K562 (cell line): ENCODE results near the gene MAP4. TPM values are rescaled to one million over a fixed set of nuclear protein-coding genes. Genes with fewer than 3 reads are reported as not detected.

Experiments
- ARNT ChIP-seq, 2 experiments: fragments of 450-650 bp; IDR thresholded peaks; 2 replicates each; pipeline ENCODE4 v1.6.1; 2016; ENCODE audit warnings: mild to moderate bottlenecking in 1 of 2
- ATF3 ChIP-seq, 2 experiments: fragments of 450-650 bp in 1 of 2; sonication (generic) in 1 of 2; formaldehyde crosslinking in 1 of 2; IDR thresholded peaks in 1 of 2; conservative IDR thresholded peaks in 1 of 2; 2 replicates each; pipeline versions ENCODE4 v1.6.1 to v1.8.1; 2016 to 2023; ENCODE audit warnings: mild to moderate bottlenecking in 2 of 2, moderate library complexity in 2 of 2, inconsistent platforms in 1 of 2, missing genetic modification reagents in 1 of 2
- ATF7 ChIP-seq: fragments of 450-650 bp; IDR thresholded peaks from 2 replicates; pipeline ENCODE4 v1.7.1; 2014; ENCODE audit warnings: mild to moderate bottlenecking, moderate library complexity
- CBX5 ChIP-seq: IDR thresholded peaks from 2 replicates; pipeline ENCODE4 v1.6.1; 2014; ENCODE audit warnings: low read depth, borderline replicate concordance
- CXXC5 ChIP-seq: fragments of 250-450 bp; sonication (Bioruptor Pico); IDR thresholded peaks from 2 replicates; pipeline ENCODE4 v1.8.0; 2022; ENCODE audit warnings: inconsistent platforms, mild to moderate bottlenecking, moderate library complexity
- E2F3 ChIP-seq: fragments of 250-450 bp; sonication (Bioruptor Pico); IDR thresholded peaks from 2 replicates; pipeline ENCODE4 v1.4.0; 2020; ENCODE audit warnings: mild to moderate bottlenecking
- ELF2 ChIP-seq: fragments of 250-450 bp; sonication (Bioruptor Pico); IDR thresholded peaks from 2 replicates; pipeline ENCODE4 v1.5.0; 2021; ENCODE audit warnings: mild to moderate bottlenecking
- FOXK1 ChIP-seq: sonication (generic); formaldehyde crosslinking; IDR thresholded peaks from 2 replicates; pipeline ENCODE4 v1.8.0; 2022; ENCODE audit warnings: missing genetic modification reagents, mild to moderate bottlenecking, borderline replicate concordance
- GTF2A2 ChIP-seq: IDR thresholded peaks from 2 replicates; pipeline ENCODE4 v1.6.1; 2016; ENCODE audit warnings: mild to moderate bottlenecking, missing genetic modification characterization, missing compliant biosample characterization
- HMG20B ChIP-seq: fragments of 250-450 bp; sonication (Bioruptor Pico); IDR thresholded peaks from 2 replicates; pipeline ENCODE4 v1.5.0; 2021; ENCODE audit warnings: mild to moderate bottlenecking
- HNRNPL ChIP-seq: fragments of 200-400 bp; formaldehyde crosslinking; IDR thresholded peaks from 2 replicates; pipeline ENCODE4 v1.6.1; 2017; ENCODE audit warnings: low read depth, mild to moderate bottlenecking, low read length
- JUND ChIP-seq, 2 experiments: IDR thresholded peaks; 2 replicates in 1 of 2; 3 replicates in 1 of 2; pipeline ENCODE4 v1.6.1; 2011; ENCODE audit warnings: borderline replicate concordance in 2 of 2, low read depth in 2 of 2, low read length in 2 of 2, improper control_type of control experiment in 1 of 2, missing biosample characterization in 1 of 2, missing genetic modification characterization in 1 of 2, missing genetic modification reagents in 1 of 2
- KLF1 ChIP-seq: fragments of 450-650 bp; IDR thresholded peaks from 2 replicates; pipeline ENCODE4 v1.6.1; 2016; ENCODE audit warnings: missing genetic modification characterization, missing compliant biosample characterization
- MEF2A ChIP-seq: IDR thresholded peaks from 2 replicates; pipeline ENCODE4 v1.6.1; 2011; ENCODE audit warnings: low read depth, mild to moderate bottlenecking, low read length, moderate library complexity; ENCODE audit not compliant: control insufficient read depth
- NR2F6 ChIP-seq: fragments of 450-650 bp; formaldehyde crosslinking; IDR thresholded peaks from 2 replicates; pipeline ENCODE4 v1.4.0; 2020; ENCODE audit warnings: mild to moderate bottlenecking
- SIN3B ChIP-seq: fragments of 450-650 bp; IDR thresholded peaks from 2 replicates; pipeline ENCODE4 v1.6.1; 2017; ENCODE audit warnings: low read depth, mild to moderate bottlenecking, moderate library complexity
- SMARCB1 ChIP-seq: IDR thresholded peaks from 2 replicates; pipeline ENCODE4 v1.6.1; 2011; ENCODE audit warnings: improper control_type of control experiment, low read depth; ENCODE audit not compliant: insufficient read length
- SRSF1 ChIP-seq: fragments of 200-400 bp; formaldehyde crosslinking; IDR thresholded peaks from 2 replicates; pipeline ENCODE4 v1.6.1; 2017; ENCODE audit warnings: mild to moderate bottlenecking, low read depth, low read length, moderate library complexity
- TAF1 ChIP-seq: IDR thresholded peaks from 2 replicates; pipeline ENCODE4 v1.6.1; 2011; ENCODE audit warnings: mild to moderate bottlenecking, low read length, moderate library complexity; ENCODE audit not compliant: insufficient read depth, control insufficient read depth, severe bottlenecking; ENCODE audit errors: extremely low read depth
- TCF7 ChIP-seq: sonication (generic); IDR thresholded peaks from 2 replicates; pipeline ENCODE4 v1.6.1; 2016; ENCODE audit warnings: antibody characterized with exemption, borderline replicate concordance
- ZNF695 ChIP-seq: fragments of 450-650 bp; formaldehyde crosslinking; IDR thresholded peaks from 2 replicates; pipeline ENCODE4 v1.4.0; 2020; ENCODE audit warnings: mild to moderate bottlenecking, moderate library complexity
- polyA plus RNA-seq, 8 experiments: library from polyadenylated mRNA; depleted of rRNA in 4 of 8; stranded (reverse) in 5 of 8; unstranded in 3 of 8; fragments of >200 nt; fragmentation: Nextera tagmentation in 2 of 8; fragmentation: Illumina TruSeq in 1 of 8; extraction: Ambion mirVana in 2 of 8; extraction: Trizol in 1 of 8; gene quantifications; 2 replicates each; pipeline versions ENCODE4 v1.2.1 to v1.2.3, GENCODE V29; 2011 to 2014; ENCODE audit warnings: inconsistent platforms in 1 of 8, missing spikeins in 1 of 8
- total RNA-seq, 7 experiments: library from RNA; depleted of rRNA in 6 of 7; stranded (reverse); fragments of >200 nt in 6 of 7; fragmentation: Illumina TruSeq in 2 of 7; extraction: Trizol in 2 of 7; gene quantifications; 2 replicates each; pipeline versions ENCODE4 v1.2.1 to v1.2.3, GENCODE V29; 2011 to 2021; ENCODE audit warnings: low replicate concordance in 1 of 7
- TF ChIP-seq, protein P1 (sequence below), 2 experiments: fragments of 450-650 bp in 1 of 2; sonication (generic) in 1 of 2; formaldehyde crosslinking; conservative IDR thresholded peaks; 2 replicates each; pipeline versions ENCODE4 v1.4.0 to v1.8.1; 2020 to 2022; ENCODE audit warnings: mild to moderate bottlenecking in 1 of 2, missing genetic modification reagents in 1 of 2
- TF ChIP-seq, protein P2 (sequence below): sonication (generic); formaldehyde crosslinking; IDR thresholded peaks from 2 replicates; pipeline ENCODE4 v1.8.0; 2022; ENCODE audit warnings: mild to moderate bottlenecking, missing genetic modification reagents, borderline replicate concordance

Gene MAP4
- total and polyA plus RNA-seq, 9 of the 15 experiments (the other 6 are each of a cell fraction or from before 2014, with no cell fraction given): 13.3 to 141 (median 36.8) TPM

GRCh38 chr3:47824541-47825473 is 191.4 kb downstream of the MAP4 start (continued):
- TF ChIP-seq, protein P1, sequence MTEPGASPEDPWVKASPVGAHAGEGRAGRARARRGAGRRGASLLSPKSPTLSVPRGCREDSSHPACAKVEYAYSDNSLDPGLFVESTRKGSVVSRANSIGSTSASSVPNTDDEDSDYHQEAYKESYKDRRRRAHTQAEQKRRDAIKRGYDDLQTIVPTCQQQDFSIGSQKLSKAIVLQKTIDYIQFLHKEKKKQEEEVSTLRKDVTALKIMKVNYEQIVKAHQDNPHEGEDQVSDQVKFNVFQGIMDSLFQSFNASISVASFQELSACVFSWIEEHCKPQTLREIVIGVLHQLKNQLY (CRISPR knock-in tag; conservative IDR thresholded peaks at IDR 0.05): no peak; a peak in 1 of 4 replicates
- no peak for TF ChIP-seq HMG20B (CRISPR knock-in tag)
- TF ChIP-seq MEF2A: peak; percentile 33; the same call in 1 of the 2 replicates
- TF ChIP-seq SMARCB1: no peak
- peak; percentile 56; the same call in 1 of the 2 replicates for TF ChIP-seq FOXK1 (CRISPR knock-in tag)
- TF ChIP-seq ATF7: peak; percentile 80
- no peak for TF ChIP-seq ATF3 (IDR thresholded peaks at IDR 0.05)
- peak; percentile 89 for TF ChIP-seq ATF3 (CRISPR knock-in tag; conservative IDR thresholded peaks at IDR 0.05)
- TF ChIP-seq, protein P2, sequence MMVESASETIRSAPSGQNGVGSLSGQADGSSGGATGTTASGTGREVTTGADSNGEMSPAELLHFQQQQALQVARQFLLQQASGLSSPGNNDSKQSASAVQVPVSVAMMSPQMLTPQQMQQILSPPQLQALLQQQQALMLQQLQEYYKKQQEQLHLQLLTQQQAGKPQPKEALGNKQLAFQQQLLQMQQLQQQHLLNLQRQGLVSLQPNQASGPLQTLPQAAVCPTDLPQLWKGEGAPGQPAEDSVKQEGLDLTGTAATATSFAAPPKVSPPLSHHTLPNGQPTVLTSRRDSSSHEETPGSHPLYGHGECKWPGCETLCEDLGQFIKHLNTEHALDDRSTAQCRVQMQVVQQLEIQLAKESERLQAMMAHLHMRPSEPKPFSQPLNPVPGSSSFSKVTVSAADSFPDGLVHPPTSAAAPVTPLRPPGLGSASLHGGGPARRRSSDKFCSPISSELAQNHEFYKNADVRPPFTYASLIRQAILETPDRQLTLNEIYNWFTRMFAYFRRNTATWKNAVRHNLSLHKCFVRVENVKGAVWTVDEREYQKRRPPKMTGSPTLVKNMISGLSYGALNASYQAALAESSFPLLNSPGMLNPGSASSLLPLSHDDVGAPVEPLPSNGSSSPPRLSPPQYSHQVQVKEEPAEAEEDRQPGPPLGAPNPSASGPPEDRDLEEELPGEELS (CRISPR knock-in tag): no peak; the same call in 1 of the 2 replicates
- TF ChIP-seq SIN3B: peak; percentile 96
- TF ChIP-seq ZNF695 (CRISPR knock-in tag): no peak
- TF ChIP-seq SRSF1: 0 out of 2 replicates have a peak, but pooled peaks have one; percentile 62
- 0 out of 2 replicates have a peak, but pooled peaks have one; percentile 23 for TF ChIP-seq E2F3 (CRISPR knock-in tag)
- 0 out of 2 replicates have a peak, but pooled peaks have one; percentile 17 for TF ChIP-seq ELF2 (CRISPR knock-in tag)
- TF ChIP-seq HNRNPL: peak; percentile 96
- TF ChIP-seq CBX5: peak; percentile 86; the same call in 1 of the 2 replicates
- 0 out of 2 replicates have a peak, but pooled peaks have one; percentile 63 for TF ChIP-seq TCF7
- no peak for TF ChIP-seq ARNT (IDR thresholded peaks at IDR 0.05)
- no peak for TF ChIP-seq NR2F6 (CRISPR knock-in tag)
- TF ChIP-seq CXXC5: peak; percentile 92
- TF ChIP-seq KLF1: 0 out of 2 replicates have a peak, but pooled peaks have one; percentile 32
- peak; percentile 62 for TF ChIP-seq JUND (IDR thresholded peaks at IDR 0.05; ENCODE audit: borderline replicate concordance, low read depth, low read length)
- no peak; the same call in 2 of the 3 replicates for TF ChIP-seq JUND (tag; IDR thresholded peaks at IDR 0.05; ENCODE audit: borderline replicate concordance, low read depth, low read length)
- peak; percentile 99 for TF ChIP-seq TAF1
- peak; percentile 73 for TF ChIP-seq GTF2A2 (tag)
